ENCODE data around the gene NME7.

Gene NME7

DNA sequence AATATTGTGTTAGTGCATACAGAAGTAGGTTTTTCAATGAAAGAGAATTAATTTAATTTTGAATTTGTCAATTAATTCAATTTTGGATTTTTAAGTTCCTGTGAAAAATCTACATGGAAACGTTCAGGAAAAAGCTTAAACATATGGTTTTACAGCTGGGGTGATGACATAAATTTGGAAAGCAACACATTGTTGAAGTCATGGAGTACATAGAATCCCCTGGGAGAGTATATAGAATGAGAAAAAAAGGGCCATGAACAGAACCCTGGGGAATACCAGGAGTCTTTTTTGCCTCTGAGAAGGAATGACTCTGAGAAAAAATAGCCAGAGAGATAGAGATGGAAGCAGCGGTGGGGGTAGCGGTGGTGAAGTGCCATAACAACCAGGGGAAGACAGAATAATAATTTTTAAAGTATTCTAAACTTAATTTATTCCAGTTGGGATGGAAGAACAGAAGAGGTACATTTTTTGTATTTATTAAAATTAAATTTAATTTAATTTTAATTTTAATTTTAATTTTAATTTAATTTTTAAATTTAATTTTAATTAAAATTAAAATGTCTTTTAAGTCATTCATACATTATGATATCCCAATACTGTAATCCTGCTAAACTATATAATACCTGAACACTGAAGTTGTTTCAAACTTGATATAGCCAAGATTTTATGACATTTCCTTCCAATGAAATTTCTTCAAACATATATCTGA, 48.9 kb downstream of the NME7 start:
- no peak overlapping the region for H3K4me3 ChIP-seq (ENCODE audit: control insufficient read depth, low read depth, low read length)
- TF ChIP-seq, protein P1, sequence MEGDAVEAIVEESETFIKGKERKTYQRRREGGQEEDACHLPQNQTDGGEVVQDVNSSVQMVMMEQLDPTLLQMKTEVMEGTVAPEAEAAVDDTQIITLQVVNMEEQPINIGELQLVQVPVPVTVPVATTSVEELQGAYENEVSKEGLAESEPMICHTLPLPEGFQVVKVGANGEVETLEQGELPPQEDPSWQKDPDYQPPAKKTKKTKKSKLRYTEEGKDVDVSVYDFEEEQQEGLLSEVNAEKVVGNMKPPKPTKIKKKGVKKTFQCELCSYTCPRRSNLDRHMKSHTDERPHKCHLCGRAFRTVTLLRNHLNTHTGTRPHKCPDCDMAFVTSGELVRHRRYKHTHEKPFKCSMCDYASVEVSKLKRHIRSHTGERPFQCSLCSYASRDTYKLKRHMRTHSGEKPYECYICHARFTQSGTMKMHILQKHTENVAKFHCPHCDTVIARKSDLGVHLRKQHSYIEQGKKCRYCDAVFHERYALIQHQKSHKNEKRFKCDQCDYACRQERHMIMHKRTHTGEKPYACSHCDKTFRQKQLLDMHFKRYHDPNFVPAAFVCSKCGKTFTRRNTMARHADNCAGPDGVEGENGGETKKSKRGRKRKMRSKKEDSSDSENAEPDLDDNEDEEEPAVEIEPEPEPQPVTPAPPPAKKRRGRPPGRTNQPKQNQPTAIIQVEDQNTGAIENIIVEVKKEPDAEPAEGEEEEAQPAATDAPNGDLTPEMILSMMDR (IDR thresholded peaks at IDR 0.05; ENCODE audit: control insufficient read depth, insufficient read depth, low read depth, low read length, missing control alignments) = no peak
- no peak for DNase-seq (ENCODE audit: low read depth)

DNA sequence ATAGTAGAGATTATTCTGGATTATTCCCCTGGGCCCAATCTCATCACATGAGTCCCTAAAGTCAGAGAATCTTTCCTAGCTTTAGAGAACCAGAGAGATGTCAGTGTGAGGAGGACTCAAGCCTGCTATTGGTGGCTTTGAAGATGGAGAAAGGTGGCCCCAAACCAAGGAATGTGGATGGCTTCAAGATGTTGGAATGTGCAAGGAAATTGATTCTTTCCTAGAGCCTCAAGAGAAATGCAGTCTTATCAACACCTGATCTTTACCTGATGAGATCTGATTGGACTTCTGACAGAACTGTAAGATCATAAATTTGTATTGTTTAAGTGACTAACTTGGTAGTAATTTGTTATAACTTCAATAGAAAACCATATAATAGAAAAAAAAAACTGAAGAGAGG, 51.0 kb downstream of the NME7 start:
- H3K4me3 ChIP-seq (ENCODE audit: control insufficient read depth, low read depth, low read length) = no peak overlapping the region
- DNase-seq (ENCODE audit: low read depth) = no peak
- TF ChIP-seq, protein P1 (IDR thresholded peaks at IDR 0.05; ENCODE audit: control insufficient read depth, insufficient read depth, low read depth, low read length, missing control alignments) = no peak

DNA sequence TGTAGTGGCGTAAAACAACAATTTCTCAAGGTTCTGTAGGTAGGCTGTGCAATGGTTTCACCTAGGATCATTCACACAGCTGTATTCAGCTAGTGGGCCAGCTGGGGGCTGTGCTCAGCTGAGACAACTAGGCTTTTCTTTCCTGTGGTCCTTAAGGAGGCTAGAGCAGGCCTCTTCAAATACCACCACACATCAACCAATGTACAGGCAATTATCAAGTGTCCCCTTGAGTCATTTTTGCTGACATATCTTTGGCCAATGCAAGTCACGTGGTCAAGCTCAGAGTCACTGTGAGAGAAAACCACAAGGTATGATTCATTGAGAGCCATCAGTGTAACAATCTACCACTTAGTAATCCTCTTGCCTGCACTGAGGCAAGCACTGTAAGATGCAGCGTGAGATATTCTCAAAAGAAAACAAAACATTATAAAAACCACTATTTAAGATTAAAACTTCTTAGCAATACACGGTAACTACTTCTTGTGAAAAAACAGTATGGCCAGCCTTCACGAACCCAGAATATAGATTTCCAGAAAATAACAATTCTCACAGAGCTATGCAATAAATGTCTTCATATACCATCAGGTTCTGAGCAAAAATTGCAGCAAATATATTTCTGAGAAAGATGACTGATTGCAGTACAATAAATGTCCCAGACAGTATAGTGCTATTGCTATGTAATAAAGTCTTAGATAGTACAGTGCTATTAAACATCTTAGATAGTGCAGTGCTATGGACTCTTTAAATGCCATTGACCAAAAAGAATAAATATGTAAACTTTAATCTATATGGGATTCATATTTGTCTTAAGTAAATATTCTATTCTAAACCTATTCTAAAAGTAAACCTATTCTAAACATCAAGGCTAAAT, 55.3 kb downstream of the NME7 start:
- TF ChIP-seq, protein P1 (IDR thresholded peaks at IDR 0.05; ENCODE audit: control insufficient read depth, insufficient read depth, low read depth, low read length, missing control alignments) = no peak

DNA sequence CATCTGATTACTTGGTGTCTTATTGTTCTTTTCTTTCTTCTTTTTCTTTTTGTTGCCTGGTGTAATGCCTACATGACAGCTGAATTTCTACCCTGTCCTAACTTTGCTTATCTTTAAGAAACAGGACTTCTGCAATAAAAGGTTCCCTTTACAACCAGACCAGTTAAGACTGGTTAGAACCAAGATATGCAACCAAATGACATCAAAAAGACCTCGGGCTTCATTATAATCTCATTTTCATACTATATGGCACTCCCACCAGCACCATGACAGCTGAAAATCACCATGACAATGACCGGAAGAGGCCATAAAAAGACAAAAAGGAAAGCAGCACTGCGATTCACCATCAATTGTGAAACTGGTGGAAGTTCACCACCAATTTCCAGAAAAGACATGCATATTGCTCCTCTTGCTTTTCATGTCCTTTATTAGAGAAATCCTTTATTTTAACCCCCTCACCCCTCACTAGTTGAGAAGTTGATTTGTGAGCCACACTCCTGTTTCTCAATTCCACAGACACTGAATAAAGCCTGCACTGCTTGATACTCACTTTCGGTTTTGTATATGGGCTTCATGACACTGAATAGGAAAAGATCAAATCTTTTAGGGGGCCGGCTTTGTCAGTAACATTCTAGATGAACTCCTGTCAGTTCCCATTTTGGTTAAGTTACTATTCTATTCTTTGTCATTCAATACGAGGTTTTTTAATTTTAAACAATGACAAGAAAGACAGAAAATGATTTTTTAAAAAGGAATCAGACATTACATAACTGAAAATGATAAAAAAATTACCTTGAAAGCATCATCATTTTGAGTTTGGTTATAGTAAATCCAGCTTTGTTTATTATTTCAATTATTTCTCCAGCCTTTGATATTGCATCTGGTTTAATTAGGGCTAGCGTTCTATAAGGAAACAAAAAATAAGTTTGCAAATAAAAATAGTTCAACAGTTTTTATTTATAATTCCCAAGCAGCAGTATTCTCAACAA, 58.1 kb downstream of the NME7 start:
- DNase-seq (ENCODE audit: low read depth) = no peak
- no peak overlapping the region for H3K4me3 ChIP-seq (ENCODE audit: control insufficient read depth, low read depth, low read length)
- TF ChIP-seq, protein P1 (IDR thresholded peaks at IDR 0.05; ENCODE audit: control insufficient read depth, insufficient read depth, low read depth, low read length, missing control alignments) = no peak

More for the DNA sequence above, 55.3 kb downstream of the NME7 start:
- H3K4me3 ChIP-seq (ENCODE audit: control insufficient read depth, low read depth, low read length) = no peak overlapping the region
- DNase-seq (ENCODE audit: low read depth) = peak; percentile 88

DNA sequence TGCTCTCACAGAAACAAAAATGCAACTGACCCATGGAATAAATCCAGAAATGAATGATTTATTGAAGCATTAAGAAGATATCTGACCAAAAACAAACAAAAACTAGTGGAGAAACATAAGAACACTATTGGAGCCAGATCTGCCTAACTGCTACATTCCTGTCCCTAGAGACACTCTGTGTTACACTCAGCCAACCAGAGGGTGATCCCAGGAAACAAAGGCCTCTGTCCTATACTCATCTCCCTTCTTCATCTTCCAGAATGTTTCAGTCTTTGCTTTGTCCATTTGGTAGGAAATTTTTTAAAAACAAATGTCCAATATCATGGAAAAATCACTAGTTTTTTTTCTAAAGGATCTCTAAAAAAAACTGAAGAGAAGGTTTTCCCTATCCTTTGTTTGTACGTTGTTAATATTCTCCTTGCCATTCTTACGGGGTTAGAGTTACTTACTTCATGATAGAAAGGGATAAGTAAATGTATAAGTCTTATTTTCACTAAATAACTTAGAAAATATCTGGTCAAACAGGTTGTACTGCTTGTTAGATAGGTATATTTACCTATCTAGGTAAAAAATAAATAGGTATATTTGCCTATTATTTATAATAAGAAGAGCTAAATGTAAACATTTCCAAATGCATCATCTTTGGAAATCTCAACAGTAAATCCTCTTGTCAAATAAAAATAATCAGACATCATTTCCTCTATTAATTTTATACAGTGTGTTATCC, 59.1 kb downstream of the NME7 start:
- DNase-seq (ENCODE audit: low read depth) = no peak
- H3K4me3 ChIP-seq (ENCODE audit: control insufficient read depth, low read depth, low read length) = no peak overlapping the region
- TF ChIP-seq, protein P1 (IDR thresholded peaks at IDR 0.05; ENCODE audit: control insufficient read depth, insufficient read depth, low read depth, low read length, missing control alignments) = no peak

All from AG09309 (cell line).